ENCODE results near the gene SLC25A15.
"Not testable (repeated sequence)": the region's sequence is repeated elsewhere in the genome, so short reads cannot be mapped to it uniquely, and the experiment has no call there.

The SLC25A15 gene

DNA sequence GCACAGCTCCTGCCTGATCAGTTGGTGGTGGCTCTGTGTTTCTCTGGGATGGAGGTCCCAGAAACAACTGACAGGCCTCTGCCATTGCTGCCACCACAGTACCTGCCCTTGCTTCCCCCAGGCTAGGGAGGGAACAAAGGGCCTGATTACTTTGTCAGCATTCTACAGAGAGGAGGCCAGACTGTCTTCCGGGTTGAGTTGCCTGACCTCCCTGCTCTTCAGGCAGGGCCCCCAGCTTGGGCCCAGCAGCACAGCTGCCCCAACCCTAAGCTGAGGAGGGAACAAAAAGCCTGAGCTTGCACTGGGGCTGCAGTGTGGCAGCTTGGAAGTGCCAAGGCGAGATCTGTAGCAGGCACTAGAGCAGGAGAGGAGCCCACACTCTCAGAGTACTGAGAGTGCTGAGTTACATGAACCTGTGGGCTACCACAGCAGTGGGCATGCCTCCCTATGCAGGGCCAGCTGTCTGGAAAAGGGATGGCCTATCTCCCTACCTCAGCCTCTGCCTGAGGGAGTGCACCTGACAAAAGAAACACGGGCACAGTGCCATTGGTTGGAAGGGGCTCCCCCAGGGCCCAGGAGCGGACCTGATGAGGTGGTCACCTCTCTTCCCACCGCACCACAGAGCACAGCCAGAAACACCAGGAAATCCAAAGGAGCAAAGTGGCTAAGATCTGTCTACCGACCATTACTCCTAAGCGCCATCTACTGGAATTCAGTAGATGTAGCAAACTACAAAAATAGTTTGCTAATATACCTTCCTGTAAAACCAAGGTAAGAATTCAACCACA, 24.4 kb downstream of the SLC25A15 start:
- DNase-seq (ENCODE audit: low read depth) = no peak

GRCh38 chr13:40814803-40815202, 25.4 kb downstream of the SLC25A15 start:
- no peak for DNase-seq (ENCODE audit: low read depth)

DNA sequence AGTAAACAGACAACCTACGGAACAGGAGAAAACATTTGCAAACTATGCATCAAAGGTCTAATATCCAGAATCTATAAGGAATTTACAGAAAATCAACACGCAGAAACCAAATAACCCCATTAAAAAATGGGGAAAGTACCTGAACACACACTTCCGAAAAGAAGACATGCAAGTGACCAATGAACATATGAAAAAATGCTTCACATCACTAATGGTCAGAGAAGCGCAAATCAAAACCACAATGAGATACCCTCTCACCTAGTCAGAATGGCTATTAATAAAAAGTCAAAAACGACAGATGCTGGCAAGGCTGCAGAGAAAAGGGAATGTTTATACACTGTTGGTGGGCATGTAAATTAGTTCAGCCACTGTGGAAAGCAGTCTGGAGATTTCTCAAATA, 29.5 kb downstream of the SLC25A15 start:
- no peak for DNase-seq (ENCODE audit: low read depth)

DNA sequence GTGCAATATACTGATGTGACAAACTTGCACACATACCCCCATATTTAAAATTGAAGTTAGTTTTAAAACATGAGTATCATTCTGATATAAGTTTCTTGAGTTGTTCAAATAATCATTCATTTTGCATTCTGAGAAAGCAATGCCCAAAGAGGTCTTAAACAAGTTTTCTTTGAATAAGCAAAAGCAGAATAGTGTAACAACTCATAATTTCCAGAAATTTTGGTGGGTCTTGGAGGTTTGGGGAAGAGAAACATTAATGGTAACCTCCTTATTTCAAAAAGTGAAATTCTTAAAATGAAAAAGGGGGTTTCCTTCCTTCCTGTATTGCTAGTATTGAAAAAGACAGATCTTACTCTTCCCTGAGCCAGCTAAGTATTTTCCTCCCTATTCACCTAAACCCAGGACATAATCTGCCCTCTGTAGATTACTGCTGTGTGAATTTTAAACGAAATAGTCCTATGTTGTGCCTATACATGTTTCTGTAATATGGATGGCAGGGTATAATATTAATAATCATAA, 30.4 kb downstream of the SLC25A15 start:
- DNase-seq (ENCODE audit: low read depth) = no peak

- DNase-seq (ENCODE audit: low read depth) = not testable (repeated sequence)
Observed at GRCh38 chr13:40839725-40840124, 50.3 kb downstream of the SLC25A15 start.

- DNase-seq (ENCODE audit: low read depth) = not testable (repeated sequence)
Observed at GRCh38 chr13:40840955-40841354, 51.5 kb downstream of the SLC25A15 start.
